HCT116 (cell line): ENCODE measurements around the gene SCNN1B.

Source experiments
- CTCF ChIP-seq, 3 experiments: fragments of 200-600 bp in 1 of 3; sonication (generic) in 1 of 3; IDR thresholded peaks in 2 of 3; conservative IDR thresholded peaks in 1 of 3; 2 replicates each; pipeline ENCODE4 v1.5.1; 2012 to 2017; ENCODE audit warnings: low read depth in 2 of 3, low read length in 2 of 3, antibody characterized with exemption in 1 of 3, borderline replicate concordance in 1 of 3, control low read depth in 1 of 3, mild to moderate bottlenecking in 1 of 3, mixed read lengths in 1 of 3, mixed run types in 1 of 3, moderate library complexity in 1 of 3; ENCODE audit not compliant: insufficient read depth in 1 of 3
- EZH2 ChIP-seq: fragments of 200-600 bp; sonication (generic); IDR thresholded peaks from 2 replicates; pipeline ENCODE4 v1.6.1; 2017; ENCODE audit warnings: antibody characterized with exemption, mixed run types
- EZH2phosphoT487 ChIP-seq: fragments of 200-600 bp; IDR thresholded peaks from 2 replicates; pipeline ENCODE4 v1.6.1; 2018; ENCODE audit warnings: antibody characterized with exemption, borderline replicate concordance
- POLR2A ChIP-seq: IDR thresholded peaks from 2 replicates; pipeline ENCODE4 v1.7.0; 2011; ENCODE audit warnings: borderline replicate concordance; ENCODE audit not compliant: insufficient read depth, insufficient read length; ENCODE audit errors: extremely low read depth
- ZNF274 ChIP-seq: fragments of 200-500 bp; sonication (Bioruptor generic); IDR thresholded peaks from 2 replicates; pipeline ENCODE4 v1.6.1; 2014; ENCODE audit warnings: mild to moderate bottlenecking, low read depth, low read length, inconsistent platforms

GRCh38 chr16:23254338-23254737 is 47.8 kb upstream of the SCNN1B start:
- TF ChIP-seq CTCF (IDR thresholded peaks at IDR 0.05 in 2 of 3, conservative IDR thresholded peaks at IDR 0.05 in 1 of 3; ENCODE audit: borderline replicate concordance in 1 of 3, insufficient read depth in 1 of 3, low read depth in 2 of 3, low read length in 2 of 3) (no peak), EZH2phosphoT487 (no peak), ZNF274 (no peak), POLR2A (no peak), EZH2 (no peak)
